Prostate gland (tissue), 2 donors: ENCODE results near the gene DIAPH2.

Source experiments
- POLR2A ChIP-seq: fragments of 450-650 bp; IDR thresholded peaks from one replicate; pipeline ENCODE4 v1.6.1; 2016; ENCODE audit warnings: antibody characterized with exemption, mild to moderate bottlenecking
- POLR2AphosphoS5 ChIP-seq: sonication (generic); formaldehyde crosslinking; IDR thresholded peaks from one replicate; pipeline ENCODE4 v1.6.1; 2017; ENCODE audit warnings: antibody characterized with exemption
- TF ChIP-seq, protein P1 (sequence below), 4 experiments: fragments of 200-600 bp in 2 of 4; fragments of 450-650 bp in 2 of 4; sonication (generic) in 2 of 4; IDR thresholded peaks; 1 replicate in 3 of 4; 2 replicates in 1 of 4; pipeline ENCODE4 v1.5.1; 2016 to 2019; ENCODE audit warnings: antibody characterized with exemption in 4 of 4, mild to moderate bottlenecking in 2 of 4, moderate library complexity in 2 of 4

DNA sequence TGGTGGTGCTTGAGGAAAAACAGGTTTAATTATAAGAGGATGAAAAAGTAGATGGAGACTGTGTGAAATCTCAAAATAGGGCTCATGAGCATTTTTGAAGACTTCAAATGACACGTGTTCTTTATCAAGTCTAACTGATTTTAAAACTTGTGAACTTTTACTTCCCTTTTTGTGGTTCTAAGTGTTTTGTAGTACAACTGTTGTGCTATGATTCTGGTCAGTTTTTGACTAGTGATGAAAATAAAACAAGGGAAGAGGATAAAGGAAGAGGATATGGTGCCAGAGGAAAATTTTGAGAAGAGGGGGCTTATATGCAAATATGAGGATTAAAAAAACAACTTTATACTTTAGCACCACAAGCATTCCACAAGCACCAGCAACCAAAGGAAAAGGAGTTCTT lies 843.1 kb downstream of the DIAPH2 start:
- no peak for TF ChIP-seq POLR2AphosphoS5
- TF ChIP-seq, protein P1, sequence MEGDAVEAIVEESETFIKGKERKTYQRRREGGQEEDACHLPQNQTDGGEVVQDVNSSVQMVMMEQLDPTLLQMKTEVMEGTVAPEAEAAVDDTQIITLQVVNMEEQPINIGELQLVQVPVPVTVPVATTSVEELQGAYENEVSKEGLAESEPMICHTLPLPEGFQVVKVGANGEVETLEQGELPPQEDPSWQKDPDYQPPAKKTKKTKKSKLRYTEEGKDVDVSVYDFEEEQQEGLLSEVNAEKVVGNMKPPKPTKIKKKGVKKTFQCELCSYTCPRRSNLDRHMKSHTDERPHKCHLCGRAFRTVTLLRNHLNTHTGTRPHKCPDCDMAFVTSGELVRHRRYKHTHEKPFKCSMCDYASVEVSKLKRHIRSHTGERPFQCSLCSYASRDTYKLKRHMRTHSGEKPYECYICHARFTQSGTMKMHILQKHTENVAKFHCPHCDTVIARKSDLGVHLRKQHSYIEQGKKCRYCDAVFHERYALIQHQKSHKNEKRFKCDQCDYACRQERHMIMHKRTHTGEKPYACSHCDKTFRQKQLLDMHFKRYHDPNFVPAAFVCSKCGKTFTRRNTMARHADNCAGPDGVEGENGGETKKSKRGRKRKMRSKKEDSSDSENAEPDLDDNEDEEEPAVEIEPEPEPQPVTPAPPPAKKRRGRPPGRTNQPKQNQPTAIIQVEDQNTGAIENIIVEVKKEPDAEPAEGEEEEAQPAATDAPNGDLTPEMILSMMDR (IDR thresholded peaks at IDR 0.05): no peak
- no peak for TF ChIP-seq POLR2A
